Neural progenitor cell (in vitro differentiated cells): Measurements from ENCODE around the gene C19orf73. TPM values are rescaled to one million over a fixed set of nuclear protein-coding genes. Genes with fewer than 3 reads are reported as not detected.

ENCODE experiments used
- DNase-seq: peaks from one replicate; pipeline ENCODE4 v3.0.0-alpha.2; 2016; ENCODE audit warnings: low spot score
- H2AFZ ChIP-seq: fragments of 200-600 bp; sonication (generic); replicated peaks from 2 replicates; pipeline ENCODE4 v1.6.1; 2016; ENCODE audit warnings: antibody characterized with exemption
- H3F3A ChIP-seq: fragments of 200-600 bp; sonication (generic); 2 replicates; pipeline ENCODE4 v1.6.1; 2016; ENCODE audit warnings: antibody characterized with exemption, low read depth
- H3K27ac ChIP-seq: fragments of 200-600 bp; sonication (generic); 2 replicates; pipeline ENCODE4 v1.5.1; 2016; ENCODE audit warnings: mild to moderate bottlenecking
- H3K27me3 ChIP-seq: fragments of 200-600 bp; sonication (generic); 2 replicates; pipeline ENCODE4 v1.6.1; 2016; ENCODE audit warnings: mild to moderate bottlenecking, moderate library complexity
- H3K36me3 ChIP-seq: fragments of 200-600 bp; sonication (generic); 2 replicates; pipeline ENCODE4 v1.5.1; 2016
- H3K4me1 ChIP-seq: fragments of 200-600 bp; sonication (generic); 2 replicates; pipeline ENCODE4 v1.6.1; 2016; ENCODE audit warnings: mixed run types
- H3K4me2 ChIP-seq: fragments of 200-600 bp; sonication (generic); 2 replicates; pipeline ENCODE4 v1.6.1; 2016
- H3K4me3 ChIP-seq: fragments of 200-600 bp; sonication (generic); 2 replicates; pipeline ENCODE4 v1.5.1; 2016
- H3K79me2 ChIP-seq: fragments of 200-600 bp; sonication (generic); 2 replicates; pipeline ENCODE4 v1.6.1; 2016; ENCODE audit warnings: low read depth
- H3K9ac ChIP-seq: fragments of 200-600 bp; sonication (generic); 2 replicates; pipeline ENCODE4 v1.6.1; 2016
- H3K9me3 ChIP-seq: fragments of 200-600 bp; sonication (generic); 2 replicates; pipeline ENCODE4 v1.5.1; 2016; ENCODE audit warnings: low read depth
- H4K20me1 ChIP-seq: fragments of 200-600 bp; sonication (generic); 2 replicates; pipeline ENCODE4 v1.6.1; 2016; ENCODE audit warnings: low read depth
- H3K27ac Mint-ChIP-seq: 3 replicates; pipeline ENCODE4 v1.8.0; 2021; ENCODE audit warnings: mixed read lengths
- H3K27me3 Mint-ChIP-seq: 2 replicates; pipeline ENCODE4 v1.8.0; 2022; ENCODE audit warnings: low read depth, mild to moderate bottlenecking, inconsistent platforms, moderate library complexity, mixed read lengths; ENCODE audit not compliant: insufficient read depth
- H3K36me3 Mint-ChIP-seq: 3 replicates; pipeline ENCODE4 v1.8.0; 2021; ENCODE audit warnings: mixed read lengths
- H3K4me1 Mint-ChIP-seq: 3 replicates; pipeline ENCODE4 v1.8.0; 2021; ENCODE audit warnings: mixed read lengths
- H3K4me3 Mint-ChIP-seq: 3 replicates; pipeline ENCODE4 v1.8.0; 2021; ENCODE audit warnings: mild to moderate bottlenecking, moderate library complexity, mixed read lengths
- H3K9me3 Mint-ChIP-seq: 3 replicates; pipeline ENCODE4 v1.8.0; 2020; ENCODE audit warnings: mixed read lengths
- EZH2 ChIP-seq: fragments of 200-600 bp; sonication (generic); IDR thresholded peaks from 2 replicates; pipeline ENCODE4 v1.6.1; 2017; ENCODE audit warnings: antibody characterized with exemption, mild to moderate bottlenecking, moderate library complexity
- EZH2phosphoT487 ChIP-seq: fragments of 200-600 bp; sonication (generic); IDR thresholded peaks from 2 replicates; pipeline ENCODE4 v1.6.1; 2017; ENCODE audit warnings: antibody characterized with exemption
- total RNA-seq: library from RNA; depleted of rRNA; stranded (reverse); fragments of >200 nt; gene quantifications from 2 replicates; pipeline ENCODE4 v1.2.3, GENCODE V29; 2015; ENCODE audit warnings: low replicate concordance
- TF ChIP-seq, protein P1 (sequence below): fragments of 200-600 bp; sonication (generic); IDR thresholded peaks from 2 replicates; pipeline ENCODE4 v1.5.1; 2017; ENCODE audit warnings: antibody characterized with exemption, mild to moderate bottlenecking

The C19orf73 gene
- total RNA-seq, 1 donor from 2014 or later = not detected

- TF ChIP-seq EZH2 (no peak), EZH2phosphoT487 (no peak)
- TF ChIP-seq, protein P1, sequence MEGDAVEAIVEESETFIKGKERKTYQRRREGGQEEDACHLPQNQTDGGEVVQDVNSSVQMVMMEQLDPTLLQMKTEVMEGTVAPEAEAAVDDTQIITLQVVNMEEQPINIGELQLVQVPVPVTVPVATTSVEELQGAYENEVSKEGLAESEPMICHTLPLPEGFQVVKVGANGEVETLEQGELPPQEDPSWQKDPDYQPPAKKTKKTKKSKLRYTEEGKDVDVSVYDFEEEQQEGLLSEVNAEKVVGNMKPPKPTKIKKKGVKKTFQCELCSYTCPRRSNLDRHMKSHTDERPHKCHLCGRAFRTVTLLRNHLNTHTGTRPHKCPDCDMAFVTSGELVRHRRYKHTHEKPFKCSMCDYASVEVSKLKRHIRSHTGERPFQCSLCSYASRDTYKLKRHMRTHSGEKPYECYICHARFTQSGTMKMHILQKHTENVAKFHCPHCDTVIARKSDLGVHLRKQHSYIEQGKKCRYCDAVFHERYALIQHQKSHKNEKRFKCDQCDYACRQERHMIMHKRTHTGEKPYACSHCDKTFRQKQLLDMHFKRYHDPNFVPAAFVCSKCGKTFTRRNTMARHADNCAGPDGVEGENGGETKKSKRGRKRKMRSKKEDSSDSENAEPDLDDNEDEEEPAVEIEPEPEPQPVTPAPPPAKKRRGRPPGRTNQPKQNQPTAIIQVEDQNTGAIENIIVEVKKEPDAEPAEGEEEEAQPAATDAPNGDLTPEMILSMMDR = no peak
- H4K20me1 ChIP-seq = no peaks in the 10 kb centered on the region
- no peak overlapping the region for H3K4me3 Mint-ChIP-seq
- H3K9me3 ChIP-seq = no peaks in the 10 kb centered on the region
- no peaks in the 10 kb centered on the region for H3K4me1 ChIP-seq
- no peak overlapping the region for H3K27ac Mint-ChIP-seq
- no peak overlapping the region for H3K9ac ChIP-seq
- peaks cover 1% of the 10 kb centered on the region for H3K9me3 Mint-ChIP-seq
- peaks cover 14% of the 10 kb centered on the region for H3K4me1 Mint-ChIP-seq
- H3K4me2 ChIP-seq = peak overlapping the region; percentile 63
- peaks cover 28% of the 10 kb centered on the region for H3F3A ChIP-seq
- no peak overlapping the region for H3K27ac ChIP-seq
- peak; percentile 43 for DNase-seq
- no peaks in the 10 kb centered on the region for H3K27me3 ChIP-seq
- H2AFZ ChIP-seq = no peak overlapping the region
- H3K36me3 ChIP-seq = no peaks in the 10 kb centered on the region
- H3K27me3 Mint-ChIP-seq = peaks cover 16% of the 10 kb centered on the region
- H3K4me3 ChIP-seq = peak overlapping the region; percentile 26
- no peaks in the 10 kb centered on the region for H3K79me2 ChIP-seq
- peaks cover 23% of the 10 kb centered on the region for H3K36me3 Mint-ChIP-seq
Observed at GRCh38 chr19:49132974-49133609, 14.1 kb upstream of the C19orf73 start.

DNA sequence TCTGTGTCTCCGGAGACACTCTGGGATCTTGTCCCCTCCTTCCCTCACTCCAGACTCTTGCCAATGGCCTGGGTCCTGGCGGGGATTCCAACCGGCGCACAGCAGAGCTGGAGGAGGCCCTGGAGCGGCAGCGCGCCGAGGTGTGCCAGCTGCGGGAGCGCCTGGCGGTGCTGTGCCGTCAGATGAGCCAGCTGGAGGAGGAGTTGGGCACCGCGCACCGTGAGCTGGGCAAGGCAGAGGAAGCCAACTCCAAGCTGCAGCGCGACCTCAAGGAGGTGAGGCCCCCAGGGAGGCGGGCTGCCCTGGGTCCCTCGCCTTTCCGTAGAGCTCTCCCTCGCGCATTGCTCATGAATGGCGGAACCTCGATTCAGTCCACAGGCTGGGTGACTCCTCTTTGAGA is 11.4 kb upstream of the C19orf73 start:
- Histone ChIP-seq H3K9ac (no peak overlapping the region), H4K20me1 (no peaks in the 10 kb centered on the region), H3K27ac (no peak overlapping the region), H3K4me2 (no peak overlapping the region), H3K4me1 (no peaks in the 10 kb centered on the region), H3K9me3 (no peaks in the 10 kb centered on the region), H3K4me3 (no peak overlapping the region), H3K79me2 (no peaks in the 10 kb centered on the region), H2AFZ (no peak overlapping the region), H3K36me3 (no peaks in the 10 kb centered on the region), H3K27me3 (no peaks in the 10 kb centered on the region), H3F3A (peaks cover 33% of the 10 kb centered on the region)
- no peak for DNase-seq
- TF ChIP-seq, protein P1 = no peak
- no peak for TF ChIP-seq EZH2phosphoT487
- no peak for TF ChIP-seq EZH2
- Mint-ChIP-seq H3K9me3 (peaks cover 2% of the 10 kb centered on the region), H3K4me1 (peaks cover 15% of the 10 kb centered on the region), H3K4me3 (peak overlapping the region; percentile 54), H3K36me3 (peaks cover 9% of the 10 kb centered on the region), H3K27me3 (peaks cover 7% of the 10 kb centered on the region), H3K27ac (no peak overlapping the region)

GRCh38 chr19:49129238-49129583 is 10.3 kb upstream of the C19orf73 start:
- peaks cover 18% of the 10 kb centered on the region for H3K4me1 Mint-ChIP-seq
- H3K9ac ChIP-seq = no peak overlapping the region
- H3F3A ChIP-seq = peaks cover 31% of the 10 kb centered on the region
- no peaks in the 10 kb centered on the region for H3K36me3 ChIP-seq
- peaks cover 10% of the 10 kb centered on the region for H3K27me3 Mint-ChIP-seq
- peaks cover 2% of the 10 kb centered on the region for H3K9me3 Mint-ChIP-seq
- TF ChIP-seq EZH2 = no peak
- TF ChIP-seq, protein P1 = no peak
- TF ChIP-seq EZH2phosphoT487 = no peak
- H3K4me2 ChIP-seq = peak overlapping the region; percentile 32
- peaks cover 7% of the 10 kb centered on the region for H3K36me3 Mint-ChIP-seq
- H3K4me3 Mint-ChIP-seq = peak overlapping the region; percentile 89
- H3K4me1 ChIP-seq = no peaks in the 10 kb centered on the region
- H2AFZ ChIP-seq = no peak overlapping the region
- no peaks in the 10 kb centered on the region for H3K27me3 ChIP-seq
- H4K20me1 ChIP-seq = no peaks in the 10 kb centered on the region
- no peaks in the 10 kb centered on the region for H3K9me3 ChIP-seq
- DNase-seq = peak; percentile 68
- H3K79me2 ChIP-seq = no peaks in the 10 kb centered on the region
- no peak overlapping the region for H3K27ac ChIP-seq
- peak overlapping the region; percentile 39 for H3K4me3 ChIP-seq
- no peak overlapping the region for H3K27ac Mint-ChIP-seq
